ENCODE measurements around the gene AUTS2.

DNA sequence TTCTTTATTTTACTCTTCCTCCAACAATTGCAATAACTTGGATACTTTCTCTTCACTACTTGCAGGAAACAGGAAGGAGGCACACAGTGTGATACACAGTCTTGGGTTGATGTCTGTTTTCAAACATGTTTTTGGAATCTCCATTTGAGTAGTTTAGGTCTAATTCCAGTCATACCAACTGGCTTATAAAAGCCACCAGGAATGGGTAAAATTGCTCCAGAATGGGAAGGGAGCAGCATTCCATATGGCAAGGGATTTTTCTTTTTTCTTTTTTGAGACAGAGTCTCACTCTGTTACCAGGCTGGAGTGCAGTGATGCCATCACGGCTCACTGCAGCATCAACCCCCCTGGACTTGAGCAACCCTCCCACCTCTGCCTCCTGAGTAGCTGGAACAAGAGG is 988.5 kb downstream of the AUTS2 start:
- TF ChIP-seq, protein P1, sequence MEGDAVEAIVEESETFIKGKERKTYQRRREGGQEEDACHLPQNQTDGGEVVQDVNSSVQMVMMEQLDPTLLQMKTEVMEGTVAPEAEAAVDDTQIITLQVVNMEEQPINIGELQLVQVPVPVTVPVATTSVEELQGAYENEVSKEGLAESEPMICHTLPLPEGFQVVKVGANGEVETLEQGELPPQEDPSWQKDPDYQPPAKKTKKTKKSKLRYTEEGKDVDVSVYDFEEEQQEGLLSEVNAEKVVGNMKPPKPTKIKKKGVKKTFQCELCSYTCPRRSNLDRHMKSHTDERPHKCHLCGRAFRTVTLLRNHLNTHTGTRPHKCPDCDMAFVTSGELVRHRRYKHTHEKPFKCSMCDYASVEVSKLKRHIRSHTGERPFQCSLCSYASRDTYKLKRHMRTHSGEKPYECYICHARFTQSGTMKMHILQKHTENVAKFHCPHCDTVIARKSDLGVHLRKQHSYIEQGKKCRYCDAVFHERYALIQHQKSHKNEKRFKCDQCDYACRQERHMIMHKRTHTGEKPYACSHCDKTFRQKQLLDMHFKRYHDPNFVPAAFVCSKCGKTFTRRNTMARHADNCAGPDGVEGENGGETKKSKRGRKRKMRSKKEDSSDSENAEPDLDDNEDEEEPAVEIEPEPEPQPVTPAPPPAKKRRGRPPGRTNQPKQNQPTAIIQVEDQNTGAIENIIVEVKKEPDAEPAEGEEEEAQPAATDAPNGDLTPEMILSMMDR (IDR thresholded peaks at IDR 0.05) = no peak
- TF ChIP-seq POLR2A (IDR thresholded peaks at IDR 0.05) = no peak

Measured in thyroid gland (tissue), 4 donors.